NCI-H2227 (cell line): ENCODE data around the gene FMO5.
"Not testable (repeated sequence)": the region's sequence is repeated elsewhere in the genome, so short reads cannot be mapped to it uniquely, and the experiment has no call there.

Source experiments
- DNase-seq: peaks from one replicate; lab custom pipeline; 2025; ENCODE audit not compliant: unreplicated experiment; lab: John Stamatoyannopoulos, UW

The FMO5 gene

GRCh38 chr1:147157116-147157515 lies 68.0 kb downstream of the FMO5 start:
- not testable (repeated sequence) for DNase-seq

- DNase-seq, result no peak
These were observed 68.5 kb downstream of the FMO5 start for GRCh38 chr1:147156642-147157041.

GRCh38 chr1:147152772-147153171 lies 72.4 kb downstream of the FMO5 start:
- DNase-seq, result no peak

- DNase-seq, result no peak
These were observed 73.9 kb downstream of the FMO5 start for GRCh38 chr1:147151244-147151643.

- DNase-seq, result no peak
These were observed 82.3 kb downstream of the FMO5 start for GRCh38 chr1:147142886-147143285.
